ENCODE measurements around the gene SLC44A4.

SLC44A4 gene

DNA sequence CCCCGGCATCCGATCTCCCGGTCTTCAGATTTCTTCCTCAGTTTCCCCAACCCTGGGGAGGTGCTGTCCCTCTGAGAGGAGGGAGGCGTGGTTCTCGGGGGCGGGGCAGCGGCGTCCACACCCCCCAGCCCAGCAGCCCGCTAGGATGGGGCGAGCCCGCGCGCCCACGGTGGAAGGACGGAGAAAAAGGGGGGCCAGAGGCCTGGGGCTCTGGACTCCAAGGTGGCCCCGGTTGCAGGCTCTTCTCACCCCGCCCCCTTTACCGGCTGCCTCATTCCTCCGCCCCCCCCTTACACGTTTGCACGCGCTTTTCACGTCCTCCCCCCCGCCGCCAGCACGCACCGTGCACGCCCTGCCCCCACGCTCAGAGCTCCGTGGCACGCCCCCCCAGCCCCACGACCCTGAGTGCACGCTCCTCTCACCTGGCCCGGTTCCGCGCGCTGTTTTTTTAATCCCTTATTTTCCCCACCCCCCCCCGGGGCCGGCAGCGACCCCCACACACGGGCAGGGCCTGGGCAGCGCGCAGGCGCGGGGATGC lies 22.7 kb upstream of the SLC44A4 start:
- no peak for DNase-seq (ENCODE audit: low read depth, low spot score)

DNA sequence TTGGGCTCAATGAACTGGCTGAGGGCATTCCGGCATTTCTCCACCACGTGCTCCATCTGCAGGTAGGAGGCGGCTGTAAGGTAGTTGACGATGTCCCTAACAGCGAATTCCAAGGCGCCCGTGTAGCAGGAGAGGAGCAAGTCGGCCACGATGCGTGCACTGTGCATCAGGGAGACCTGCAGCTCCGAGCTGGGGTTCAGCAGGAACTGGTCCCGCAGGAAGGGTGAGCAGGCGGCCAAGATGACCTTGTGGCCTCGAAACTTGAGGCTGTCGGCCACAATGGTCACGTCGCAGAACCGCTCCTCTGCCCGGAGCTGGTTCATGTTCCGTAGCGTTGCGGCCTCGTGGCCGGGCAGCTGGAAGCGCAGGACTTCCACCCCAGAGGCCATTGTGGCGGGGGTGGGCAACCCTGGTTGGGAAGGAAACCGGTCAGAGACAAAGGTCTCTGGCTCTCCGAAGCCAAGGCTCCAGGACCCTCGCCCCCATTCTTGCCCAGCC lies 22.2 kb upstream of the SLC44A4 start:
- peak; percentile 58 for DNase-seq (ENCODE audit: low read depth, low spot score)

DNA sequence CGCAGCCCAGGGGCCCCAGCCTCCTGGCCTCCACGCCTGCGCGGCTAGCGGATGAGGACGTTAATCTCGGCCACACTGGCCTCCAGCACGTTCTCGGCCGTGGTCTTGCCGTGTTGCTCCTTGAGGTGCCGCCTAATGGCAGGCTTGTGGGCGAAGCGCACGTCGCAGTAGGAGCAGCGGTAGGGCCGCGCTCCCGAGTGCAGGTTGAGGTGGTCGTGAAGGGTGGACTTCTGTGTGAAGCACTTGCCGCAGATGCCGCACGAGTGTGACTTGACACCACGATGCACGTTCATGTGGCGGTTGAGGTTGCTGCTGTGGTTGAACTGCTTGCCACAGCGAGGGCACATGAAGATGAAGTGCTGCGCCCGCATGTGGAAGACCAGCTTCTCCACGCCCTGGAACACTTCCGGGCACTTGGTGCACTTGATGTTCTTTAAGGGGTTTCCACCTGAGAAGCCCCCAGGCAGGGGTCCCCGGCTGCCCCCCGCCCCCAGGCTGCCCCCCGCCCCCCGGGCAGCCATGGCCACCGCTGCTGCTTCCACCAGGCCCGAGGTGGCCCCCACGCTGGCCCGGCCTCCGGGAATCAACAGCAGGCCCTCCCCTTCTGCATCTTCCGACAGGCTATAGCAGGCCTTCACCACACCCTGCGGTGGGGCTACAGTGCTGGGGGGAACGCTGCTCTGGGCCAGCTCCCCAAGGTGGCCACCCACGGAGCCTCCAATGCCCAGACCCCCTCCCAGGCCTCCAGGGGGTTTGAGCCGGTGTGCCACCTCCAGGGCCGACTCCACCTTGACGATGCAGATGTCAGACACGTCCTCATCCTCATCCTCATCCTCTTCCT lies 21.3 kb upstream of the SLC44A4 start:
- DNase-seq (ENCODE audit: low read depth, low spot score) = no peak

DNA sequence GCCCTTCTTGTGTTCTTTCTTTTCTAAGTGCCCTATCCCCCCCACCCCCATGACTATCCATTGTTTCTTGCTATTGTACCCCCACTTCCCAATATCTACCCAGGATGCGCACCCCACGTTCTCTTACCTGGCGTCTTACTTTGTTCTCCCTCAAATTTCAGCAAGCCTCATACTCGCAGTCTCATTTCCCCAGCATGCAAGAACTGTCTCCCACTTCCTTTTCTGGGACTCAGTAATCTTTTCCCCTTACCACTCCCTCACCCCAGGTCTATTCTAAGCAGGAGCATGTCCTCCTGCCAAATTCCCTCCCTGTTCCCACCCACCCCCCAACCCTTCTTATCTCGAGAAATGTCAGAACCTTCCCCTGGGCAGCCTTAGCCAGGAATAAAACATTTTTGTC lies 20.4 kb upstream of the SLC44A4 start:
- no peak for DNase-seq (ENCODE audit: low read depth, low spot score)

DNA sequence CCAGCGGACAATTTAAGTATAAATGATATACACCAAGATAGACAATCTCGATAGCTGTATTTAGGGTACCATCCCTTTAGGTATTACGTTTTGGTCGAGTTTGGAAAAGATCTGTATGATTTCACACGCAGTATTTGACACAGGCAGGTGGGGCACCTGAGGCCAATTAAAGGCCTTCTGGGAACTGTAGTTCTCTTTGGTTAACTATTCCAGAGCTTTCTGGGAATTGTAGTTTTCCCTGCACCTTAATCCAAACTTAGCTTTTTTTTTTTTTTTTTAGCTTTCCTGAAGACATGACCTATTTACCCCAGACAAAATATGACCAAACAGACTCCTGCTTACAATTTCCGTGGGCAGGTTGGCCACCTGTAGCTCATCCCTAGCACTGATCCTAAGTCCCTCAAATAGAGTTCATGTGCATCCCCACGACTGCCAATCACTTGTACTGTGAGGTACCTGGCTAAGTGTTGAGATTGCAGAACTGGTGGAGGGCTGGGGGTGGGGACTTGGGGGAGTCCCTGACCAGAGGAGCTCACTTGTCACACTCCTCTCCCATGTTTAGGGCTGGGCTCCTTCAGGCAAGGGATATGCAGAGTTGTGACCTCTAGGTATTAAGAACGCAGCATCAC lies 19.7 kb upstream of the SLC44A4 start:
- DNase-seq (ENCODE audit: low read depth, low spot score) = peak; percentile 44

DNA sequence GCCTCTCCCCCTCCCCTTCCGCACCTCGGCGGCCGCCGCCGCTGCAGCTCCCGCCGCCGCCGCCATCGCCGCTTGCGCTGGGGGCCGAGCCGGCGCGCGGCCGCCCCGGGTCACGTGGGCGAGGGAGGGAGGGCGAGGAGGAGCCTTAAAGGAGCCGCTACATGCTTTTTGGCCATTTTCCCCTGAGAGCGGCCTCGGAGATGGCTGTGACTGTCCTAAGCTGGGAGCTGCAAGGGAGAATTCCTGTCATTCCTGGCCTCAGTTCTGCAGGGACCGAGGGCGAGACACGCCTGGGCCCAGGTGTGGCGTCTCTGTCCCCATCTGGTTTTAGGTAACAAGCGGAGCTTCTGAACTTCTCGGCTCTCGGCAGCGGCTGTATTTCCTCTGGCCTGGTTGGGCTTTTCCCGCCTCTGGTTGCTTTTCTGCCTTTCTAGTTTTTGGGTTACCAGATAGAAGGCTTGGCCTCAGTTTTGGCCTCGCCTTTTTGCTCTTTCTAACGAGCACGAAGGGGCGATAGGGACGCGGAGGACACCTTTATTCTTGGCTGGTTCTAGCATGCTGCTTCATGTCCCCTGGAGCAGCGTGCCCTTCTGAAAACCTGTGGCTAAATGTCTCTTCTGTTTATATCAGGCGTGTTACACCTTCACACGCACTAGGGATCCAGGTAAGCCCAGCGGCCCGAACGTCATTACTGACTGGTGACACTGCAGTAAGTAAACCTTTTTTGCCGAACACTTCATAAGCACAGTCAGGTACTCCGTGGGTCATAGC lies 19.0 kb upstream of the SLC44A4 start, which contains the start of gene EHMT2:
Gene EHMT2, minus strand, starts transcription at position 87 of the 771 bp plus-strand sequence. Its CDS starts 21 bp downstream, at position 66.
- DNase-seq (ENCODE audit: low read depth, low spot score) = peak; percentile 89

DNA sequence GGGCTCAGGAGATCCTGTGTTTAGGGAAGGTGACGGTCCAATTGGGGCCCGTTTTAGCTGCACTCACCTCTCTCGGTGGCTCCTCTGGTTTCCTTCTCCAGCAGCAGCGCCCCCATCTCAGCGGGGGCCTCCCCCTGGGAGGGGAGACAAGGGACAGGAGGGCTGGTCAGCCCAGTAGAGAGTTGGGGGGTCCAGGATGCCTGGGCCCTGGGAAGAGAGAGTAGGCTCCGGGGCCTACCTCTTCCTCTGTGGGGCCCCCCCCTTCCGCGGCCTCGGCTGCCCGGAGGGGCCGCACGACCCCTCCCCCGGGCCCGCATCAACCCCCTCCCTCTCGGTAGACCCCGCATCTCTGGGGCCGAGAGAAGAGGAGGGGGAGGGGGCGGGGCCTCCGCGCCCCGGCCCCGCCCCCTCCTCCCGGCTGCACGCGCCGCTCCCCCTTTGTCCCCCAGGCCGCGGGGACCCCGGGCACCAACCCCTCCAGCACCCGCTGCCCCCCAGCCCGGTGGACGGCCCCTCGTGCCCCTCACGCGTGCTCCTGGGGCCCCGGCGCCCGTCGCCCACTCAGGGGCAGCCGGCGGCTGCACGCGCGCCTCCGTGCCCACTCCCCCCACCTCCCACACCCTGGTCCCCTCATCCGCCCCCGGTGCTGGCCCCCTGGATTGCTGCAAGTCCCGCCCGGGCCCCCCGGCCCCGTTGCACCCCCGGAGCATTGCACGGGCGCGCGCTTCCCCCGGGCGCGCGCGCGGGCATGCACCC lies 18.2 kb upstream of the SLC44A4 start:
- DNase-seq (ENCODE audit: low read depth, low spot score) = no peak

DNA sequence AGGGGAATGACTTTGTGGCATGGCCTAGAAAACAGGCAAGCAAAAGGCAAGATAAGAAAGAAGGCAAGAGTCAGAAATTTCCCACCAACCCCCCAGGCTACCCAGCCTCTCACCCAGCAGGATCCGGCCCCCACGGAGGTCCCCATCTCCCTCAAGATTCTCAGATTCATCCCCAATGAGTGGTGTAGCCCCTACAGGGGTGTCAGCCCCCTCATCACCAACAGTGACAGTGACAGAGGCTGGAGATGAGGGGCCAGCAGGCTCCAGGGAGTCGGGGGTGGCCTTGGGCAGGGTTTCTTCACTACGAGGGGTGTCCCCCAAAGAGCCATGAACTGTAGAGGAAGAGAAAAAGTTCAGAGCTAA lies 17.7 kb upstream of the SLC44A4 start:
- no peak for DNase-seq (ENCODE audit: low read depth, low spot score)

DNA sequence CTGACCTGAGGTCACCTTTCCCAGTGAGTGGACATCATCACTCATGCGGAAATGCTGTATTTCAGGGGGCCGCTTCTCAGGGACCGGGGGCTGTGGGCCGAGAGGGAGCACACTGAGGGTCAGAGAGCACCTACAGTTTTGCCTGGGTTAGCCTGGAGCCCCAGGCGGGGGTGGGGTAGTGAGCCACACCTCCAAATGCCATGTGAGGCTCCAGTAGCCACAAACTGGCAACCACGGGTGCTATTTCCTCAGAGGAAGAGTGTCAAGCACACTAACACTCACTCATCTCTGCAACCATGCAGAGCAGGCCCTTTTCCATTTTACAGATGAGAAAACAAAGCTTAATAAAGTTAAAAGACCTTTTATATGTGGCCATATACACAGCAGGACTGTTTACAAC lies 14.0 kb upstream of the SLC44A4 start:
- DNase-seq (ENCODE audit: low read depth, low spot score) = no peak

DNA sequence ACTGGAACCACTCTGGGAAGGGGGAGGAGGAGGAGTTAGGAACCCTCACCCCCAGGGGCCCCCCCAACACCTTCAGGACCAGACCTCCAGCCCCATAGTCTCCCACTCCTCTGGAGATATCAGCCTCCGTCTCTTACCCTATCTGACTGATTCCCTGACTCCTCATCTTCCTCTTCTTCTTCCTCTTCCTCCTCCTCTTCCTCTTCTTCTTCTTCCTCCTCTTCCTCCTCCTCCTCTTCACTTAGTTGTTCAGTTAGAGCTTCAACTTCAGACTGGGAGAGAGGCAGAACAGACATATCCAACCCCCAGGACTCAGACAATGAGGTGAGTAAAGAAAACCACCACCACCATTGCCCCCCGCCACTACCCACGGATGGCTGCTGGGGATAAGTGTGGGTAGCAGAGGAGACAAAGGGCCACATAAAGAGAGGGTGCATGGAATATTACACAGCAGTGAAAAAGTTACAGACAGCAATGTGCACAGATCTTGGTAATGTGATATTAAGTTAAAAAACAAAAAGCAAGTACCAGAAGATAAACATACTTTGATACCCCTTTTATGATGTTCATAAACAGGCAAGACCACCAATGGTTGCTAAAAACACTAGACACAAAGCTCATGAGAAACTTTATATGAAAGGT lies 10.7 kb upstream of the SLC44A4 start:
- no peak for DNase-seq (ENCODE audit: low read depth, low spot score)

DNA sequence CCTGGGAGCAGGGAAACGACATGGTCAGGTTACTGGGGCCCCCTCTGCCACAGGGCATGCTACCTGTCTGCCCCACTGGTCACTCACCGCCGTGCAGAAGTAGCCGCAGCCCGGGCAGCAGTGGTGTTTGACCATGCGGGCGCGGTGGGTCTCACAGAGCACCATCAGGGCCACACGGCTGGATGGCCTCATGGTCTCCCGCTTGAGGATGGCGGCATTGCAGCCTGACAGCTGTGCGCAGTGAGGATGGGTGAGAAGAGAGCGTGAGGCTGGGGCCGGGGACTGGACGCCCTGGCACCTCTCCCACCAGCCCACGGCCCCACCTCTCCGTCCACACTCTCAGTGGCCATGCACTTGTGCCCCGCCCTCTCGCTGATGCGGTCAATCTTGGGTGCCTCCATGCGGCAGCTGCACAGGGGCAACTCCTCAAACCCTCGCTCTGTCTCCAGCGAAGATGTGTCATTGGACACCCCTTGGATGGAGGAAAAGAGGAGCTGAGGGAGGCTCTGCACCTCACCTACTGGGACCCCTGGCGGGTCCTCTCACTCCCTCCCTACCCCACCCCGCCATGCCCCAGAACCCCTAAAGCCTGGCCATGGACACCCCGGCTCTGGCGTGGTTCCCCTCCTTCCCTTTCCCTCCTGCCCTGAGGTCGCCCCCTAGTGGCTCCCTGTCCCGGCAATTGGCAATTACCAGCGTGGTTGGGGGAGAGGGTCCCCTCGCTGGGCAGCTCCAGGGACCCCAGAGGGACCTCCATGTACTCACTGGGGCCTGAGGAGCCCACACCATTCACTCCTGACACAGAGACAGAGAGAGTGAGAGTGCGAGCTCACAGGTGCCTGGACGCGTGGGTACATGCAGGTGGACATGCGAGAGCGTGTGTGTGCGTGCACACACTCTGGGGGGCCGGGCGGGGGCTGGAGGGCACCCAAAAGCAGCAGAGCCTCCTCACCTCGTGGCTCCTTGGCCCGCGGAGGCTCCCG lies 9.8 kb upstream of the SLC44A4 start:
- no peak for DNase-seq (ENCODE audit: low read depth, low spot score)

DNA sequence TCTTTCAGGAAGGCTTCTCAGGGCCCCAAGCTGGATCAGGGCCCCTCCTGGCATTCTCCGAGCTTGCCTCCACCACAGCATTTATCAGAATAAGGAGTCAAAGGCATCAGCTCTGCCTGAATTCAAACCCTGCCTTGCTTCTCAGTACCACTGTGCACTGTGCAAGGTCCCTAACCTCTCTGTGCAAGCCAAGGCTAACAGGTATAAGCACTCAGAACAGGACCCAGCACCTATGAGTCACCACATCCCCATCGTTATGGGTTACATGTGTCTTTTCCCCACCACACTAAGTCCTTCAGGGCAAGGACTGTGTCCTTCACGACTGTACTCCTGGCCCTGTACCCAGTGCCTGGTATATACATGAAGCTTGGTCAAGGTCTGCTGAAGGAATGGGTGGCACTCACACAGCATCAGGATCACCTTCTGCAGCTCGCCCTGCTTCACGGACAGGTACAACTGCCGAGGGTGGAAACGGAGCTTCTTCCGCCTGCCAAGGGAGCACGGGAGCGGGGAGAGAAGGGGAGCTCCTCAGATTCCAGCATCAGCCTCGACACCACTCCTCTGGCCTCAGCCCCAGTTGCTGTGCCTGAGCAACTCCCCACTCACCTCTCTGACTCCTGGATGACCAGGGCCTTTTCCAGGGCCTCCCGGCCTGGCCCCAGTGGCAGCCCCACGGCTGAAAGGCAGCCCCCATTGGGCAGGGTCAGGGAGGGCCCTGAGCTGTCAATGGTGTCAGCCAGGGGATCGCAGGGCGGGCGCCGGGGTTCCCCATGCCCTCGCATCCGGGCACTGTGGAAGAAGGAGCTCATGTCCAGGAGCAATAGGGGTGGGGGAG lies 8.6 kb upstream of the SLC44A4 start:
- DNase-seq (ENCODE audit: low read depth, low spot score) = no peak

DNA sequence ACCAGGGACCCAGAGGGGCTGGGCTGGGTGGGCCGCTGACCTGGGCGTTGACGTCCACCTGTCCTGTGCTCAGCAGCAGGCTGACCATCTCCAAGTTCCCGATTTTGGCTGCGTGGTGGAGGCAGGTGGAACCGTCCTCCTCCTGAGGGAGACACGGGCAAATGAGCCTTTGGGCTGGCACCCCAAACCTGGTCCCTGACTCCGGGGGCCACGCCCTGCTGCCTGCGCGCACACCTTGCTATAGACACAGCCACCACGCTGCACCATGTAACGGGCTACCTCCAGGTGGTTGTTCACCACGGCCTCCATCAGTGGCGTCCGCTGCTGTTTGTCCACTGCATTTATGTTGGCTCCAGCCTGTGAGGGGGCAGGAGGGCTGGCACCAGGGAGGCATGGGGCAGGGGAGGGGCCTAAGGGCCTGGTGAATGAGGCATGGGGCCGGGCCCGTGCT lies 7.8 kb upstream of the SLC44A4 start:
- DNase-seq (ENCODE audit: low read depth, low spot score) = no peak

DNA sequence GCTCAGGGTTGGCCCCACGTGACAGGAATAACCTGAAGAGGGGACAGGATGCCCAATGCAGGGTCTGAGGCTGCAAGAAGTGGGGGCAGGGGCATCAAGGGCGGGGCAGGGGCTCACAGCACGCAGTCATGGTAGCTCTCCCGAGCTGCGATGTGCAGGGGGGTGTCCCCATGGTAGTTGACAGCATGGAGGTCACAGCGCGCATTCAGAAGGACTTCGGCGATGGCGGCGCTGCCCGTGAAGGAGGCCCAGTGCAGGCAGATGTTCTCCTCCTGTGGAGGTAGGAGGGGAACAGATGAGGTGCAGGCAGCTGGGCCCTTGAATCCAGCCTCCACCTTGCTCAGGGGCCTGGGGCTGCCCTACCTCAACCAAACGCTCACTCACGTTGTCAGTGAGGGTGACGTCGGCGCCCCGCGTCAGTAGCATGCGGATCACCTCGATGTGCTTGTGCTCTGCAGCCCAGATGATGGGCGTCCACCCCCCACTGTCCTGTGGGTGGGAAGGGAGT lies 5.8 kb upstream of the SLC44A4 start:
- DNase-seq (ENCODE audit: low read depth, low spot score) = no peak

DNA sequence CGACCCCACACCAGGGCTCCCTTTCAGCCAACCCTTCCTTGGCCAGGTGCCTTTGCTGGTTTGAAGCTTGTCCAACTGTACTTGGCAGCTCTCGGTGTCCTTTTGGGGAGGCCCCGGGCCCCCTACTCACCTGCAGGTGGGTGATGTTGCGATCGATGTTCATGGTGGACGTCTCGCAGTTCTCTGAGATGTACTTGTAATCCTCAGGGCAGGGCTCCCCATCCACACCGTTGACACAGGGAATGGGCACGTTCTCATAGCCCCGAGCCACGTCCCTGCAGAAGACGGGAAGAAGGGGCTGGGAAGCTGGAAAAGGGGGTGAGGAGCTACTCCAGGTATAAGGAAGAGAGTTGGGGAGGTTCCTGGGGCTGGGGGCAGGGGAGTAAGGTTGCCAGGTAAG lies 4.9 kb upstream of the SLC44A4 start:
- DNase-seq (ENCODE audit: low read depth, low spot score) = no peak

DNA sequence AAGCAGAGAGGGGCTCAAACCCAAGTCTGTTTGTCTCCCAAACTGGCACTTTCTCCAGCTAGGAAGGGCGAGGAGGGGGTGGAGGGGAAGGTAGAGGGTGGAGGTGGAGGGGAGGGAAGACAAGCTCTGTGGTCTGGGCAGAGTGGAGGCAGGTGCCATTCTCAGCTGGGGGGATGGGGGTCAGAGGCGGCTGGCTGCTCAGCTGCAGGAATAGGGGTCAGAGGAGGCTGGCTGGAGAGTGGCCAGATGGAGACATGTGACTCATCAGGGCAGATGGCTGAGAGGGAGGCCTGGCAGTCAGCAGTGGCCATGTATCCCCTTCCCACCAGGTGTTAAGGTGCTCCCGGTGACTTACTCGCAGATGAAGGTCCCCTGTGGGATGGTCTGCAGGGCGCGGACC lies 3.5 kb upstream of the SLC44A4 start:
- DNase-seq (ENCODE audit: low read depth, low spot score) = no peak

DNA sequence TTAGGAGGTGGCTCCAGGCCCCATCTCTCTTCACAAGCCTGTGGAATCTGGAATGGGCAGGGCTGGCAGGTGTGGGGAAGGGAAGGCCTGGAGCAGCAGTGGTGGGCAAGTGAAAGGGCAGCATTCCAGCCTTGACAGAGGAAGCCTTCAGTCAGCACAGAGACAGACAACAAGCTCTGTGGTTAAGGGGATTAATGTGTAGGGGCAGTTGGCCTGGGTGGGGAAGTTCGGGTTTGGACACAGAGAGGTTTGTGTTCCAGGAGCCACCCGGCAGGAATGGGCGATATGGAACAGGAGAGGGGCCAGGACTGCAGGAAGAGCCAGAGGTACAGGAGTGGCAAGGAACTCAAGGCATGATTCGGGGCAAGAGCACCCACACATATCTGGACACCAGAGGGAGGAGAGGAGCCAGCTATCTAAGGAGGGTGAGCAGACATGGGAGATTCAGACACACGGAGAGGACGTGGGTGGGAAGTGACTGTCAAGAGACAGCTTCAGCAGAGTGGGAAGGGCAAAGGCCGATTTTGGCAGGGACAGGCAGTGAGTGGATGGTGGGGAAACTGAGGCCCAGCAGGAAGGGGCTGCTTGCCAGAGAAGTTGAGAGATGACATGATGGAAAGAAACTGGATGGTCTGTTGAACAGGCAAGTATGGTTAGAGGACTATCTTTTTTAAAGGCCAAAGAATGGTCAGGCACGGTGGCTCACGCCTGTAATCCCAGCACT lies 2.5 kb upstream of the SLC44A4 start:
- no peak for DNase-seq (ENCODE audit: low read depth, low spot score)

DNA sequence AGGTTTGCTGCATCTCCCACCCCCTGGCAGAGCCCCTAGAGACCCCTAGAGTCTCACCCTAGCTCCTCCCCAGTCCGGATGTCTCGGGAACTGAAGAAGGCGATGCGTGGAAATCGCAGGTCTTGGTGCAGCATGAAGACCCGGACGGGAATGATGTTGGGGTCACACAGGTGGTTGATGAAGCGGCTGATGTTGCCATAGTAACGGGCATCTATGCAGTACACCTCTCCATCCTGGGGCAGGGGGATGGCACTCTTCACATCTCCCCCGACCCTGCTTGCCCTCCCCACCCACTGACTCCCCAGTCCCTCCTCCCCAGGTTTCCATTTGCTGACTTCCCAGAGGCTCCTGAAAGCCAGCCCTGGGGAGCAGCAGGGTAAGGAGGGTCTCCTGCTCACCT lies 1.8 kb upstream of the SLC44A4 start:
- no peak for DNase-seq (ENCODE audit: low read depth, low spot score)

All from ELF-1 (cell line).